RWPE1 (cell line): ENCODE measurements around the gene SPATA6.

Source experiments
- CTCF ChIA-PET: fragments of 350-600 bp; sonication (Branson Sonifier 250); formaldehyde crosslinking; extraction: SDS; loops from one replicate; lab custom pipeline; 2021; lab: Yijun Ruan, JAX
- POLR2A ChIA-PET: fragments of 400-600 bp; formaldehyde crosslinking; extraction: SDS; loops from one replicate; lab custom pipeline; 2020; ENCODE audit warnings: antibody characterized with exemption; ENCODE audit not compliant: low non-redundant PET; lab: Yijun Ruan, JAX
- DNase-seq: peaks from one replicate; pipeline ENCODE4 v3.0.0; 2012; ENCODE audit warnings: low spot score
- H3K27ac ChIP-seq: fragments of 450-650 bp; 2 replicates; pipeline ENCODE4 v1.5.1; 2017
- TF ChIP-seq, protein P1 (sequence below): fragments of 450-650 bp; conservative IDR thresholded peaks from 2 replicates; pipeline ENCODE4 v1.5.1; 2017; ENCODE audit warnings: low read depth, mild to moderate bottlenecking

SPATA6 gene

DNA sequence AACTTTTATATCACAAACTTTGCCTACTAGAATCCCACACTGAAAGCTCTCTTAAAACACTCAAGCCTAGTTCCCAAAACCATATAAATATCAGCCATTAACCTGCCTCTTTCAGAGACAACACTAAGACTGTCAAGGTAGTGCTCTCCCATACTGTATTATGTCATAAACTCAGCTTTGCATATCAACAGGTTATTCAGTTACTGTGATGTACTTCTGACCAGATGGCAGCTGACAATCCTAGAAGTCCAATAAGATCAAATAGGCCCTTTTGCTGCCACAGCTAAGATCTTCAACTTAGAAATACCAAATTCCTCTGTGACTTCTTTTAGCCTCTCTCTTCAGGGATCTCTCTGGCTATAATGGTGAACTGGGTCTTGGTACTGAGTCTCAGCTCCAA is 97.2 kb downstream of the SPATA6 start:
- TF ChIP-seq, protein P1, sequence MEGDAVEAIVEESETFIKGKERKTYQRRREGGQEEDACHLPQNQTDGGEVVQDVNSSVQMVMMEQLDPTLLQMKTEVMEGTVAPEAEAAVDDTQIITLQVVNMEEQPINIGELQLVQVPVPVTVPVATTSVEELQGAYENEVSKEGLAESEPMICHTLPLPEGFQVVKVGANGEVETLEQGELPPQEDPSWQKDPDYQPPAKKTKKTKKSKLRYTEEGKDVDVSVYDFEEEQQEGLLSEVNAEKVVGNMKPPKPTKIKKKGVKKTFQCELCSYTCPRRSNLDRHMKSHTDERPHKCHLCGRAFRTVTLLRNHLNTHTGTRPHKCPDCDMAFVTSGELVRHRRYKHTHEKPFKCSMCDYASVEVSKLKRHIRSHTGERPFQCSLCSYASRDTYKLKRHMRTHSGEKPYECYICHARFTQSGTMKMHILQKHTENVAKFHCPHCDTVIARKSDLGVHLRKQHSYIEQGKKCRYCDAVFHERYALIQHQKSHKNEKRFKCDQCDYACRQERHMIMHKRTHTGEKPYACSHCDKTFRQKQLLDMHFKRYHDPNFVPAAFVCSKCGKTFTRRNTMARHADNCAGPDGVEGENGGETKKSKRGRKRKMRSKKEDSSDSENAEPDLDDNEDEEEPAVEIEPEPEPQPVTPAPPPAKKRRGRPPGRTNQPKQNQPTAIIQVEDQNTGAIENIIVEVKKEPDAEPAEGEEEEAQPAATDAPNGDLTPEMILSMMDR, result no peak
- no peak for DNase-seq
- ChIA-PET POLR2A (no interaction called here), CTCF (no interaction called here)
- H3K27ac ChIP-seq, result no peak overlapping the region

DNA sequence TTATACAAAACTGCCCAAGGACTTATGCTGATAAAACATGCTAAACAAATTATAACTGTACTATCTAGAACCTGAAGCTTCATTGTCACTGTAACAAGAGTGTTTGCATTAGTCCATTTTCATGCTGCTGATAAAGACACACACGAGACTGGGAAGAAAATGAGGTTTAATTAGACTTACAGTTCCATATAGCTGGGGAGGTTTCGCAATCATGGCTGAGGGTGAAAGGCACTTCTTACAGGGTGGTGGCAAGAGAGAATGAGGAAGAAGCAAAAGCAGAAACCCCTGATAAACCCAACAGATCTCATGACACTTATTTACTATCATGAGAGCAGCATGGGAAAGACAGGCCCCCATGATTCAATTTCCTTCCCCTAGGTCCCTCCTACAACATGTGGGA is 100.4 kb downstream of the SPATA6 start:
- TF ChIP-seq, protein P1, result no peak
- ChIA-PET POLR2A (no interaction called here), CTCF (no interaction called here)
- no peak overlapping the region for H3K27ac ChIP-seq
- DNase-seq, result no peak

DNA sequence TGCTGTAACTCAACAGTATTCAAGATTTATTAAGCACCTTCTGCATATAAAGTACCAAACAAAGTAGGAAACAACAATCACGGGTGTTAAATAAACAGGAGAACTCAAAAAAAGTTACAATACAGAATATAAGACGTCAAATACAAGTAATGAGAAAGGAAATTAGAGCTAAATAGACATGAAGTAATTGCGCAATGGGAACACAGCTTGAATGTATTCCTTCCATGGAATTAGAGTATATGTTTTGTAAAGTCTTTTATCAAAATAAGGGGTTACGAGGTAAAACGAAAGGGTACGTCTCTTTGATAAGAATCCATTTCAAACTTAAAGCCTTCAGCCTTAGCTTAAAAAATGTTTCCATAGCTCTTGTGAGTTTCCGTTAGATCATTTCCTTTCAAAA is 109.1 kb downstream of the SPATA6 start:
- no peak for DNase-seq
- POLR2A ChIA-PET, result no interaction called here
- TF ChIP-seq, protein P1, result no peak
- CTCF ChIA-PET, result no interaction called here
- H3K27ac ChIP-seq, result no peak overlapping the region

DNA sequence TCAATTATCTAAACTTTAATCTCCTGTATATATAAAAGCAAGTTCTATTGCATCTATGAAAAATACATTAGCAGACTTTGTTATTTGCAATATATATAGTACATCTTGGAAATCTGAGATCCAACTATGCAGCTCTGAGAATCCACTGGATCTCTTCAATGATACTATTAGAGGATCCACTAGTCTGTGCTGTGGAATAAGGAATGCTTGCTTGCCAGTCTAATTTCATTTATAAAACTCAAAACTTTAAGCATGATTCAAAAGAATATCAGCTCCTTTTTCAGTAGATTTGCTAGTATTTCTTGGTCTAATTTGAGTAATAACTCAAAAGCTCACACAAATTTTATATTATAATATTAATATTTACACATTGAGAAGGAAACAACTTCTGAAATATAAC is 115.1 kb downstream of the SPATA6 start:
- ChIA-PET POLR2A (no interaction called here), CTCF (interaction anchor here (0.8 to 1.0 kb wide), 2 partner anchors 141 to 167 kb away, joined by 3 to 4 read pairs; no protein-coding TSS in a partner anchor)
- no peak overlapping the region for H3K27ac ChIP-seq
- no peak for DNase-seq
- TF ChIP-seq, protein P1, result no peak

DNA sequence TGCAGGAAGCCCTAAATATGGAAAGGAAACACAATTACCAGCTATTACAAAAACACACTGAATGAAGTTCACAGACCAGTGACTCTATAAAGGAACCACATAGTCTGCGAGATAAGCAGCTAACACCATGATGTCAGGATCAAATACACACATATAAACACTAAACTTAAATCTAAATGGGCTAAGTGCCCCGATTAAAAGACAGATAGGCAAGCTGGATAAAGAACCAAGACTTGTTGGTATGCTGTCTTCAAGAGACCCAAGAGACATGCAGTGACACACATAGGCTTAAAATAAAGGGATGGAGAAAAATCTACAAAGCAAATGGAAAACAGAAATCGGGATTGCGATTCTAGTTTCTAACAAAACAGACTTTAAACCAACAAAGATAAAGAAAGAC is 127.6 kb downstream of the SPATA6 start:
- ChIA-PET CTCF (no interaction called here), POLR2A (no interaction called here)
- H3K27ac ChIP-seq, result no peak overlapping the region
- DNase-seq, result no peak
- TF ChIP-seq, protein P1, result no peak

DNA sequence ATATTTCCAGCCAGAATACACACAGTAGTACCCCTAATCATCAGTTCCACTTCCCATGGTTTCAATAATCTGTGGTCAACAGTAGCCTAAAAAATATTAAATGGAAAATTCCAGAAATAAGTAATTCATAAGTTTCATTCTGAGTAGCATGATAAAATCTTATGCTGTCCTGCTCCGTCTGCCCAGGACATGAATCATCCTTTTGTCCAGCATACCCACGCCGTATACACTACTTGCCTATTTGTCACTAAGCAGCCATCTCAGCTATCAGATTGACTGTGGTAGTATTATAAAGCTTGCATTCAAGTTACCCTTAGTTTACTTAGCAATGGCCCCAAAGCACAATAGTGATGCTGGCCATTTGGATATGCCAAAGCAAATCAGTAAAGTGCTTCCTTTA is 130.8 kb downstream of the SPATA6 start:
- TF ChIP-seq, protein P1, result no peak
- no peak for DNase-seq
- H3K27ac ChIP-seq, result no peak overlapping the region
- ChIA-PET CTCF (no interaction called here), POLR2A (no interaction called here)
